SK-N-SH (cell line): ENCODE data around the gene ANAPC4. TPM values are rescaled to one million over a fixed set of nuclear protein-coding genes. Genes with fewer than 3 reads are reported as not detected.
A peak's percentile ranks its signal among the peaks of the same experiment; 100 is the strongest.

ENCODE experiments used
- CTCF ChIA-PET: fragments of 300-600, 350-600 bp; formaldehyde crosslinking; extraction: SDS; loops from one replicate; lab custom pipeline; 2021; lab: Yijun Ruan, JAX
- POLR2A ChIA-PET: fragments of 350-600 bp; sonication (Branson Sonifier 250); formaldehyde crosslinking; extraction: SDS; loops from one replicate; lab custom pipeline; 2020; ENCODE audit warnings: antibody characterized with exemption, inconsistent platforms; lab: Yijun Ruan, JAX
- DNase-seq: peaks from one replicate; pipeline ENCODE4 v3.0.0; 2012
- H2AFZ ChIP-seq: fragments of 200-600 bp; sonication (generic); 2 replicates; pipeline ENCODE4 v1.8.1; 2016; ENCODE audit warnings: antibody characterized with exemption, mild to moderate bottlenecking, low read depth
- H3F3A ChIP-seq: fragments of 200-600 bp; sonication (generic); replicated peaks from 2 replicates; pipeline ENCODE3; 2016; ENCODE audit warnings: antibody characterized with exemption, mild to moderate bottlenecking; ENCODE audit not compliant: insufficient read depth
- H3K27ac ChIP-seq, 2 experiments: fragments of 200-500 bp in 1 of 2; fragments of 200-600 bp in 1 of 2; sonication (Bioruptor generic) in 1 of 2; sonication (generic), shearing (Covaris generic) in 1 of 2; 2 replicates each; pipeline versions ENCODE4 v1.5.1 to v1.6.1; 2014 to 2016; ENCODE audit warnings: low read depth in 2 of 2, inconsistent platforms in 1 of 2, low read length in 1 of 2, mild to moderate bottlenecking in 1 of 2, mixed read lengths in 1 of 2
- H3K27me3 ChIP-seq: fragments of 200-600 bp; sonication (generic), shearing (Covaris generic); 2 replicates; pipeline ENCODE4 v1.6.1; 2016; ENCODE audit warnings: mixed run types; ENCODE audit not compliant: insufficient read depth
- H3K36me3 ChIP-seq, 2 experiments: fragments of 200-500 bp in 1 of 2; fragments of 200-600 bp in 1 of 2; sonication (Bioruptor generic) in 1 of 2; sonication (generic) in 1 of 2; replicated peaks in 1 of 2; 2 replicates each; pipeline versions ENCODE3 to v1.5.1; 2014 to 2016; ENCODE audit warnings: low read length in 1 of 2, mild to moderate bottlenecking in 1 of 2; ENCODE audit not compliant: insufficient read depth in 2 of 2, control insufficient read depth in 1 of 2
- H3K4me1 ChIP-seq, 2 experiments: fragments of 200-500 bp in 1 of 2; fragments of 200-600 bp in 1 of 2; sonication (Bioruptor generic) in 1 of 2; sonication (generic), shearing (Covaris generic) in 1 of 2; 2 replicates each; pipeline versions ENCODE4 v1.5.1 to v1.6.1; 2014 to 2016; ENCODE audit warnings: low read depth in 1 of 2, low read length in 1 of 2, mixed run types in 1 of 2; ENCODE audit not compliant: insufficient read depth in 2 of 2, control insufficient read depth in 1 of 2
- H3K4me2 ChIP-seq: fragments of 200-600 bp; sonication (generic), shearing (Covaris generic); 2 replicates; pipeline ENCODE4 v1.6.1; 2017; ENCODE audit warnings: mixed run types
- H3K4me3 ChIP-seq, 2 experiments: fragments of 200-500 bp in 1 of 2; fragments of 200-600 bp in 1 of 2; sonication (Bioruptor generic) in 1 of 2; sonication (generic), shearing (Covaris generic) in 1 of 2; 2 replicates each; pipeline versions ENCODE4 v1.5.1 to v1.8.1; 2014 to 2016; ENCODE audit warnings: low read depth in 2 of 2, inconsistent platforms in 1 of 2, low read length in 1 of 2, mild to moderate bottlenecking in 1 of 2, mixed read lengths in 1 of 2, moderate library complexity in 1 of 2
- H3K79me2 ChIP-seq: fragments of 200-600 bp; sonication (generic); 2 replicates; pipeline ENCODE4 v1.8.1; 2017; ENCODE audit warnings: mild to moderate bottlenecking; ENCODE audit not compliant: insufficient read depth
- H3K9ac ChIP-seq: fragments of 200-600 bp; sonication (generic); 2 replicates; pipeline ENCODE4 v1.6.1; 2017; ENCODE audit warnings: mixed run types
- H3K9me2 ChIP-seq: fragments of 200-600 bp; sonication (generic); 2 replicates; pipeline ENCODE4 v1.6.1; 2017; ENCODE audit warnings: mixed run types
- H3K9me3 ChIP-seq: fragments of 200-600 bp; sonication (generic); 2 replicates; pipeline ENCODE4 v1.6.1; 2017; ENCODE audit warnings: mixed run types, mild to moderate bottlenecking, moderate library complexity
- H4K20me1 ChIP-seq: fragments of 200-600 bp; sonication (generic); 2 replicates; pipeline ENCODE4 v1.6.1; 2017; ENCODE audit warnings: mild to moderate bottlenecking, mixed run types; ENCODE audit not compliant: insufficient read depth
- CHD2 ChIP-seq: fragments of 150-350 bp; IDR thresholded peaks from 2 replicates; pipeline ENCODE4 v1.6.1; 2018; ENCODE audit warnings: low read length; ENCODE audit not compliant: partially characterized antibody
- EZH2phosphoT487 ChIP-seq: fragments of 200-600 bp; sonication (generic); IDR thresholded peaks from 2 replicates; pipeline ENCODE4 v1.6.1; 2017; ENCODE audit warnings: low read depth, mixed run types, mild to moderate bottlenecking, antibody characterized with exemption, moderate library complexity, borderline replicate concordance
- FOXJ3 ChIP-seq: sonication (generic); formaldehyde crosslinking; IDR thresholded peaks from 2 replicates; pipeline ENCODE4 v1.5.1; 2020; ENCODE audit warnings: mild to moderate bottlenecking, missing genetic modification reagents
- GATA2 ChIP-seq: sonication (generic); formaldehyde crosslinking; IDR thresholded peaks from 2 replicates; pipeline ENCODE4 v1.5.0; 2020; ENCODE audit warnings: mild to moderate bottlenecking, missing genetic modification reagents
- JUND ChIP-seq: IDR thresholded peaks from 2 replicates; pipeline ENCODE4 v1.4.0; 2012
- MEF2A ChIP-seq: IDR thresholded peaks from 2 replicates; pipeline ENCODE4 v1.4.0; 2012; ENCODE audit warnings: low read depth, borderline replicate concordance
- MXI1 ChIP-seq: IDR thresholded peaks from 2 replicates; pipeline ENCODE4 v1.6.1; 2012; ENCODE audit warnings: mild to moderate bottlenecking, low read depth, low read length, improper control_type of control experiment
- NFIC ChIP-seq: IDR thresholded peaks from 2 replicates; pipeline ENCODE4 v1.4.0; 2012; ENCODE audit warnings: borderline replicate concordance
- RAD21 ChIP-seq: IDR thresholded peaks from 2 replicates; pipeline ENCODE4 v1.6.1; 2012; ENCODE audit warnings: mild to moderate bottlenecking, low read length
- RCOR1 ChIP-seq: fragments of 150-350 bp; IDR thresholded peaks from 2 replicates; pipeline ENCODE4 v1.6.1; 2017; ENCODE audit warnings: antibody characterized with exemption, low read length
- RFX5 ChIP-seq: IDR thresholded peaks from 2 replicates; pipeline ENCODE4 v1.6.1; 2012; ENCODE audit warnings: mild to moderate bottlenecking, improper control_type of control experiment, low read length
- SMC3 ChIP-seq: IDR thresholded peaks from 2 replicates; pipeline ENCODE4 v1.6.1; 2012; ENCODE audit warnings: low read depth, low read length, improper control_type of control experiment
- TAF1 ChIP-seq: IDR thresholded peaks from 2 replicates; pipeline ENCODE4 v1.6.1; 2012; ENCODE audit warnings: low read depth, mild to moderate bottlenecking, low read length, moderate library complexity, borderline replicate concordance
- WGBS: methylation state at CpG from one replicate; pipeline ENCODE4 v1.1.6; 2017; ENCODE audit warnings: low lambda C conversion rate; 5-methylcytosine and 5-hydroxymethylcytosine counted together
- polyA plus RNA-seq, 3 experiments: library from polyadenylated mRNA; depleted of rRNA; stranded (reverse); fragments of >200 nt; gene quantifications; 2 replicates each; pipeline ENCODE4 v1.2.3, GENCODE V29; 2012
- TF ChIP-seq, protein P1 (sequence below): fragments of 150-350 bp; IDR thresholded peaks from 2 replicates; pipeline ENCODE4 v1.6.1; 2016; ENCODE audit warnings: mild to moderate bottlenecking, low read depth, low read length
- TF ChIP-seq, protein P2 (sequence below): fragments of 200-600 bp; sonication (generic); IDR thresholded peaks from 2 replicates; pipeline ENCODE4 v1.6.1; 2017; ENCODE audit warnings: antibody characterized with exemption, mild to moderate bottlenecking, moderate library complexity
- TF ChIP-seq, protein P3 (sequence below): fragments of 150-350 bp; IDR thresholded peaks from 2 replicates; pipeline ENCODE4 v1.6.1; 2017; ENCODE audit warnings: antibody characterized with exemption, low read length, low read depth, borderline replicate concordance
- TF ChIP-seq, protein P4 (sequence below): IDR thresholded peaks from 2 replicates; pipeline ENCODE4 v1.4.0; 2012; ENCODE audit warnings: low read depth
- TF ChIP-seq, protein P5 (sequence below): IDR thresholded peaks from 2 replicates; pipeline ENCODE4 v1.4.0; 2012; ENCODE audit warnings: low read depth, borderline replicate concordance
- TF ChIP-seq, protein P6 (sequence below): IDR thresholded peaks from 2 replicates; pipeline ENCODE4; 2012

Gene ANAPC4
- polyA plus RNA-seq, 1 of the 3 experiments (the other 2 are of a cell fraction): 7.7 TPM

DNA sequence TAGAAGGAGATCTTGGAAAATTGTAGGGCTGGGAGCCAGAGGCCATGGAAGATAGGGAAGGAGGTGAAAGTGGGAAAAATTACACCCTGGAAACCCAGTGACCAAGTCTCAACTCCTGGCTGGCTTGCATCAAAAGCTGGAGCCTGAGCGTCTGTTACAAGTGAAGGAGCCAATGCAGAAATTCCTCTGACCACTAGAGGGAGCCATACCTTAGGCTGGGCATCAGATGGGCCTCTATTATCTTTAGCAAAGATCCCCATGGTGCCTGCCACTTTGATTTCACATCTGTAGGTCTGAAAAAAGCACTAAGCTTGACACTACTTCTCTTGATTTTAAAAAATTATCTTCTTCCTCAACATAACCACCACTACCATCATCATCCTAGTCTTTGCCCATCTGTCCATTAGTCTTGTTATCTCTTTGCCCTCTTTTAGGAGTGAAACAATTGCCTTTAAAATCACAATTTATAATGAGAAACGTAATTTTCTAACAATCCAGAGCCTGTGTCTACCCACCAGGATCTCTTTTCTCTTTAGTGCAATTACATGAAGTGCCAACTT is 62.9 kb downstream of the ANAPC4 start (continued):
- peak; percentile 20; the same call in 1 of the 2 replicates for TF ChIP-seq GATA2 (CRISPR knock-in tag)
- no peak for TF ChIP-seq RCOR1
- peak; percentile 69 for TF ChIP-seq RAD21
- no peak for TF ChIP-seq NFIC
- no peak for TF ChIP-seq JUND
- no peak for TF ChIP-seq RFX5
- no peak for TF ChIP-seq TAF1

DNA sequence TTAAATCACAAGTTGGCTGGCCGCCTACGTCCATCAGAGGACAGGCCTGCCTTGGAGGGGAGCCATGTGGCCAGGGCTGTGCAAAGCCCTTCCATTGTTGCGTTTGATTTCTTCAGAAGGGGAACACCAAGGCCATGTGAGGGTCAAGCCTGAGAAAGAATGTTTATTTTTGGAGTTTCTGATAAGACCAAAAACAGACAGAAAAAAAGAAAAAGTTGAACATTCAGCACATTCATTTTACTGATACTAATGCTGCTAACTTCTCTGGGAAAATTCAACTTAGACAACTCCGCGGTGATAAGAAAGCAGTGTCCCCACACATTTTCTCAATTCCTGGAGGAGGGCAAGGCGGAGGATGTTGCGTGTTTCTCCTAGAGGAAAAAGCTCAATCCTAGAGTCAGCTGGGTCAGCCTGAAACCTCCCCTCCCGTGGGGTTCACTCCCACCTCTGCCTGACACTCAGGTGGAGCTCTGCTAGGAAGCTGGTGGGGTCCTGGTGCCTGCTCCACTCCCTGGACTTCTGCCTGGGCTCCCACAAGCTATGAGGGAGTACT is 63.5 kb downstream of the ANAPC4 start:
- no peaks in the 10 kb centered on the region; a peak in 1 of 4 replicates for H3K4me1 ChIP-seq
- no peaks in the 10 kb centered on the region for H3K27me3 ChIP-seq
- no peak overlapping the region for H3K4me3 ChIP-seq
- no peak overlapping the region for H3K9ac ChIP-seq
- H3F3A ChIP-seq: no peaks in the 10 kb centered on the region
- H3K9me3 ChIP-seq: no peaks in the 10 kb centered on the region
- no peaks in the 10 kb centered on the region for H3K36me3 ChIP-seq
- no peak overlapping the region for H3K27ac ChIP-seq
- no peaks in the 10 kb centered on the region for H3K9me2 ChIP-seq
- no peak overlapping the region for H3K4me2 ChIP-seq
- H2AFZ ChIP-seq: no peak overlapping the region
- ChIA-PET CTCF (interaction anchor here (0.6 to 6.9 kb wide), 38 partner anchors 8 to 1878 kb away, joined by 3 to 166 read pairs (median 4); no protein-coding TSS in a partner anchor), POLR2A (interaction anchor here (0.6 kb wide), 1 partner anchor 1678 kb away, joined by 4 read pairs; no protein-coding TSS in a partner anchor)
- TF ChIP-seq, protein P1, sequence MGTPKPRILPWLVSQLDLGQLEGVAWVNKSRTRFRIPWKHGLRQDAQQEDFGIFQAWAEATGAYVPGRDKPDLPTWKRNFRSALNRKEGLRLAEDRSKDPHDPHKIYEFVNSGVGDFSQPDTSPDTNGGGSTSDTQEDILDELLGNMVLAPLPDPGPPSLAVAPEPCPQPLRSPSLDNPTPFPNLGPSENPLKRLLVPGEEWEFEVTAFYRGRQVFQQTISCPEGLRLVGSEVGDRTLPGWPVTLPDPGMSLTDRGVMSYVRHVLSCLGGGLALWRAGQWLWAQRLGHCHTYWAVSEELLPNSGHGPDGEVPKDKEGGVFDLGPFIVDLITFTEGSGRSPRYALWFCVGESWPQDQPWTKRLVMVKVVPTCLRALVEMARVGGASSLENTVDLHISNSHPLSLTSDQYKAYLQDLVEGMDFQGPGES: no peak
- TF ChIP-seq FOXJ3 (CRISPR knock-in tag) (no peak), CHD2 (no peak), MEF2A (no peak), GATA2 (CRISPR knock-in tag) (no peak), JUND (no peak), TAF1 (no peak), RCOR1 (no peak), MXI1 (no peak), EZH2phosphoT487 (no peak), RFX5 (no peak), SMC3 (no peak)
- TF ChIP-seq, protein P2, sequence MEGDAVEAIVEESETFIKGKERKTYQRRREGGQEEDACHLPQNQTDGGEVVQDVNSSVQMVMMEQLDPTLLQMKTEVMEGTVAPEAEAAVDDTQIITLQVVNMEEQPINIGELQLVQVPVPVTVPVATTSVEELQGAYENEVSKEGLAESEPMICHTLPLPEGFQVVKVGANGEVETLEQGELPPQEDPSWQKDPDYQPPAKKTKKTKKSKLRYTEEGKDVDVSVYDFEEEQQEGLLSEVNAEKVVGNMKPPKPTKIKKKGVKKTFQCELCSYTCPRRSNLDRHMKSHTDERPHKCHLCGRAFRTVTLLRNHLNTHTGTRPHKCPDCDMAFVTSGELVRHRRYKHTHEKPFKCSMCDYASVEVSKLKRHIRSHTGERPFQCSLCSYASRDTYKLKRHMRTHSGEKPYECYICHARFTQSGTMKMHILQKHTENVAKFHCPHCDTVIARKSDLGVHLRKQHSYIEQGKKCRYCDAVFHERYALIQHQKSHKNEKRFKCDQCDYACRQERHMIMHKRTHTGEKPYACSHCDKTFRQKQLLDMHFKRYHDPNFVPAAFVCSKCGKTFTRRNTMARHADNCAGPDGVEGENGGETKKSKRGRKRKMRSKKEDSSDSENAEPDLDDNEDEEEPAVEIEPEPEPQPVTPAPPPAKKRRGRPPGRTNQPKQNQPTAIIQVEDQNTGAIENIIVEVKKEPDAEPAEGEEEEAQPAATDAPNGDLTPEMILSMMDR: no peak
- TF ChIP-seq, protein P3, sequence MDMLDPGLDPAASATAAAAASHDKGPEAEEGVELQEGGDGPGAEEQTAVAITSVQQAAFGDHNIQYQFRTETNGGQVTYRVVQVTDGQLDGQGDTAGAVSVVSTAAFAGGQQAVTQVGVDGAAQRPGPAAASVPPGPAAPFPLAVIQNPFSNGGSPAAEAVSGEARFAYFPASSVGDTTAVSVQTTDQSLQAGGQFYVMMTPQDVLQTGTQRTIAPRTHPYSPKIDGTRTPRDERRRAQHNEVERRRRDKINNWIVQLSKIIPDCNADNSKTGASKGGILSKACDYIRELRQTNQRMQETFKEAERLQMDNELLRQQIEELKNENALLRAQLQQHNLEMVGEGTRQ: no peak
- TF ChIP-seq, protein P4, sequence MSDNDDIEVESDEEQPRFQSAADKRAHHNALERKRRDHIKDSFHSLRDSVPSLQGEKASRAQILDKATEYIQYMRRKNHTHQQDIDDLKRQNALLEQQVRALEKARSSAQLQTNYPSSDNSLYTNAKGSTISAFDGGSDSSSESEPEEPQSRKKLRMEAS: no peak
- TF ChIP-seq, protein P5, sequence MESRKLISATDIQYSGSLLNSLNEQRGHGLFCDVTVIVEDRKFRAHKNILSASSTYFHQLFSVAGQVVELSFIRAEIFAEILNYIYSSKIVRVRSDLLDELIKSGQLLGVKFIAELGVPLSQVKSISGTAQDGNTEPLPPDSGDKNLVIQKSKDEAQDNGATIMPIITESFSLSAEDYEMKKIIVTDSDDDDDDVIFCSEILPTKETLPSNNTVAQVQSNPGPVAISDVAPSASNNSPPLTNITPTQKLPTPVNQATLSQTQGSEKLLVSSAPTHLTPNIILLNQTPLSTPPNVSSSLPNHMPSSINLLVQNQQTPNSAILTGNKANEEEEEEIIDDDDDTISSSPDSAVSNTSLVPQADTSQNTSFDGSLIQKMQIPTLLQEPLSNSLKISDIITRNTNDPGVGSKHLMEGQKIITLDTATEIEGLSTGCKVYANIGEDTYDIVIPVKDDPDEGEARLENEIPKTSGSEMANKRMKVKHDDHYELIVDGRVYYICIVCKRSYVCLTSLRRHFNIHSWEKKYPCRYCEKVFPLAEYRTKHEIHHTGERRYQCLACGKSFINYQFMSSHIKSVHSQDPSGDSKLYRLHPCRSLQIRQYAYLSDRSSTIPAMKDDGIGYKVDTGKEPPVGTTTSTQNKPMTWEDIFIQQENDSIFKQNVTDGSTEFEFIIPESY: no peak
- TF ChIP-seq, protein P6, sequence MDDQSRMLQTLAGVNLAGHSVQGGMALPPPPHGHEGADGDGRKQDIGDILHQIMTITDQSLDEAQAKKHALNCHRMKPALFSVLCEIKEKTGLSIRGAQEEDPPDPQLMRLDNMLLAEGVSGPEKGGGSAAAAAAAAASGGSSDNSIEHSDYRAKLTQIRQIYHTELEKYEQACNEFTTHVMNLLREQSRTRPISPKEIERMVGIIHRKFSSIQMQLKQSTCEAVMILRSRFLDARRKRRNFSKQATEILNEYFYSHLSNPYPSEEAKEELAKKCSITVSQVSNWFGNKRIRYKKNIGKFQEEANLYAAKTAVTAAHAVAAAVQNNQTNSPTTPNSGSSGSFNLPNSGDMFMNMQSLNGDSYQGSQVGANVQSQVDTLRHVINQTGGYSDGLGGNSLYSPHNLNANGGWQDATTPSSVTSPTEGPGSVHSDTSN: no peak
- DNase-seq: no peak
- no peaks in the 10 kb centered on the region for H4K20me1 ChIP-seq
- no peaks in the 10 kb centered on the region for H3K79me2 ChIP-seq
- whole genome bisulfite sequencing: 75% methylated on average over 8 of the region's 8 CpGs
